ENCODE data around the gene ELMO1.

GRCh38 chr7:37315772-37316715, 132.6 kb downstream of the ELMO1 start:
- TF ChIP-seq POLR2A (IDR thresholded peaks at IDR 0.05; ENCODE audit: extremely low read depth, insufficient read length) (no peak), CTCF (IDR thresholded peaks at IDR 0.05; ENCODE audit: low read depth, low read length) (no peak)

Data from NB4 (cell line).